NCI-H345 treated with DMSO at 0.1 percent for 48 hours (cell line): ENCODE results near the gene BAZ2B.

ENCODE experiments used
- DNase-seq: peaks from one replicate; lab custom pipeline; 2025; ENCODE audit not compliant: unreplicated experiment; lab: John Stamatoyannopoulos, UW

The BAZ2B gene

GRCh38 chr2:159270744-159271379 is 345.5 kb downstream of the BAZ2B start:
- no peak for DNase-seq
